ENCODE measurements around the gene KCNQ5. TPM values are rescaled to one million over a fixed set of nuclear protein-coding genes. Genes with fewer than 3 reads are reported as not detected.

KCNQ5 gene
- total RNA-seq, 1 donor from 2014 or later, result not detected

DNA sequence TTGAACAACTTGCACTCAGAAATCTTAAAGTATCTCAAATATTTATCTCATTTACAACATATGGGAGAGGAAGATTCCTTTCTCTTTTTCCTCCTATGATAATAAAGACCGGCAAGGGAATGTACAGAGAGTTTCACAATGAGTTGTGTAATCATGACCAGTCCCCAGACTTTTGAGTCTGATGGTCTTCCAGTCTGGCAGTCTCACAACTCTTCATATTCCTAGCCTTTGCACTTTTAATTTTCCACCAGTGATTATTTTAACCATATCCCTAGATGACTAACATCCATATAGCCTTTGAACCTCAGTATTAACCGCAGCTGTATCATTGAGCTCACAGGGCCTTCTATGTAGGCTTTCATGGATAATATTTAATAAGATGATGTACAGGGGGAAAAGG lies 324.9 kb downstream of the KCNQ5 start:
- Histone ChIP-seq H3K9me3 (ENCODE audit: low read depth) (no peaks in the 10 kb centered on the region), H3K36me3 (no peaks in the 10 kb centered on the region), H4K20me1 (ENCODE audit: low read depth) (no peaks in the 10 kb centered on the region), H3K9ac (no peak overlapping the region), H3F3A (ENCODE audit: low read depth) (no peaks in the 10 kb centered on the region), H3K4me2 (no peak overlapping the region), H2AFZ (replicated peaks) (no peak overlapping the region), H3K27me3 (no peaks in the 10 kb centered on the region), H3K79me2 (ENCODE audit: low read depth) (no peaks in the 10 kb centered on the region), H3K4me3 (no peak overlapping the region), H3K27ac (no peak overlapping the region), H3K4me1 (no peaks in the 10 kb centered on the region)
- no peak for DNase-seq (ENCODE audit: low spot score)
- Mint-ChIP-seq H3K4me3 (no peak overlapping the region), H3K27ac (no peak overlapping the region), H3K4me1 (no peaks in the 10 kb centered on the region), H3K9me3 (no peaks in the 10 kb centered on the region), H3K36me3 (no peaks in the 10 kb centered on the region), H3K27me3 (ENCODE audit: insufficient read depth, low read depth) (no peaks in the 10 kb centered on the region)
- TF ChIP-seq EZH2 (IDR thresholded peaks at IDR 0.05), result no peak
- no peak for TF ChIP-seq EZH2phosphoT487 (IDR thresholded peaks at IDR 0.05)
- TF ChIP-seq, protein P1, sequence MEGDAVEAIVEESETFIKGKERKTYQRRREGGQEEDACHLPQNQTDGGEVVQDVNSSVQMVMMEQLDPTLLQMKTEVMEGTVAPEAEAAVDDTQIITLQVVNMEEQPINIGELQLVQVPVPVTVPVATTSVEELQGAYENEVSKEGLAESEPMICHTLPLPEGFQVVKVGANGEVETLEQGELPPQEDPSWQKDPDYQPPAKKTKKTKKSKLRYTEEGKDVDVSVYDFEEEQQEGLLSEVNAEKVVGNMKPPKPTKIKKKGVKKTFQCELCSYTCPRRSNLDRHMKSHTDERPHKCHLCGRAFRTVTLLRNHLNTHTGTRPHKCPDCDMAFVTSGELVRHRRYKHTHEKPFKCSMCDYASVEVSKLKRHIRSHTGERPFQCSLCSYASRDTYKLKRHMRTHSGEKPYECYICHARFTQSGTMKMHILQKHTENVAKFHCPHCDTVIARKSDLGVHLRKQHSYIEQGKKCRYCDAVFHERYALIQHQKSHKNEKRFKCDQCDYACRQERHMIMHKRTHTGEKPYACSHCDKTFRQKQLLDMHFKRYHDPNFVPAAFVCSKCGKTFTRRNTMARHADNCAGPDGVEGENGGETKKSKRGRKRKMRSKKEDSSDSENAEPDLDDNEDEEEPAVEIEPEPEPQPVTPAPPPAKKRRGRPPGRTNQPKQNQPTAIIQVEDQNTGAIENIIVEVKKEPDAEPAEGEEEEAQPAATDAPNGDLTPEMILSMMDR (IDR thresholded peaks at IDR 0.05), result no peak

GRCh38 chr6:72947534-72947933 lies 325.7 kb downstream of the KCNQ5 start:
- no peak for DNase-seq (ENCODE audit: low spot score)
- Histone ChIP-seq H3F3A (ENCODE audit: low read depth) (no peaks in the 10 kb centered on the region), H3K27me3 (no peaks in the 10 kb centered on the region), H3K4me2 (no peak overlapping the region), H3K9ac (no peak overlapping the region), H3K36me3 (no peaks in the 10 kb centered on the region), H3K4me1 (no peaks in the 10 kb centered on the region), H2AFZ (replicated peaks) (no peak overlapping the region), H4K20me1 (ENCODE audit: low read depth) (no peaks in the 10 kb centered on the region), H3K27ac (no peak overlapping the region), H3K79me2 (ENCODE audit: low read depth) (no peaks in the 10 kb centered on the region), H3K4me3 (no peak overlapping the region), H3K9me3 (ENCODE audit: low read depth) (no peaks in the 10 kb centered on the region)
- Mint-ChIP-seq H3K27me3 (ENCODE audit: insufficient read depth, low read depth) (no peaks in the 10 kb centered on the region), H3K4me3 (no peak overlapping the region), H3K36me3 (no peaks in the 10 kb centered on the region), H3K27ac (no peak overlapping the region), H3K9me3 (no peaks in the 10 kb centered on the region), H3K4me1 (no peaks in the 10 kb centered on the region)
- TF ChIP-seq EZH2 (IDR thresholded peaks at IDR 0.05) (no peak), EZH2phosphoT487 (IDR thresholded peaks at IDR 0.05) (no peak)
- TF ChIP-seq, protein P1 (IDR thresholded peaks at IDR 0.05), result no peak

GRCh38 chr6:72948153-72948552 lies 326.3 kb downstream of the KCNQ5 start:
- H3K9me3 Mint-ChIP-seq, result no peaks in the 10 kb centered on the region
- Histone ChIP-seq H3K4me2 (no peak overlapping the region), H3K27me3 (no peaks in the 10 kb centered on the region), H3K4me1 (no peaks in the 10 kb centered on the region), H3K4me3 (no peak overlapping the region), H3K9ac (no peak overlapping the region), H4K20me1 (ENCODE audit: low read depth) (no peaks in the 10 kb centered on the region), H3K27ac (no peak overlapping the region), H3F3A (ENCODE audit: low read depth) (no peaks in the 10 kb centered on the region), H3K36me3 (no peaks in the 10 kb centered on the region), H2AFZ (replicated peaks) (no peak overlapping the region), H3K9me3 (ENCODE audit: low read depth) (no peaks in the 10 kb centered on the region), H3K79me2 (ENCODE audit: low read depth) (no peaks in the 10 kb centered on the region)
- H3K27ac Mint-ChIP-seq, result no peak overlapping the region
- H3K4me1 Mint-ChIP-seq, result no peaks in the 10 kb centered on the region
- TF ChIP-seq EZH2phosphoT487 (IDR thresholded peaks at IDR 0.05), result no peak
- TF ChIP-seq, protein P1 (IDR thresholded peaks at IDR 0.05), result no peak
- no peak for TF ChIP-seq EZH2 (IDR thresholded peaks at IDR 0.05)
- H3K27me3 Mint-ChIP-seq (ENCODE audit: insufficient read depth, low read depth), result no peaks in the 10 kb centered on the region
- no peak overlapping the region for H3K4me3 Mint-ChIP-seq
- no peak for DNase-seq (ENCODE audit: low spot score)
- no peaks in the 10 kb centered on the region for H3K36me3 Mint-ChIP-seq
